GM12878 (cell line): ENCODE results near the gene CYTH3. TPM values are rescaled to one million over a fixed set of nuclear protein-coding genes. Genes with fewer than 3 reads are reported as not detected.

Source experiments
- E2F8 ChIP-seq: fragments of 450-650 bp; IDR thresholded peaks from 2 replicates; pipeline ENCODE4 v1.6.1; 2018; ENCODE audit warnings: mild to moderate bottlenecking, low read depth, moderate library complexity; ENCODE audit not compliant: partially characterized antibody
- IRF3 ChIP-seq: fragments of 450-650 bp; IDR thresholded peaks from 2 replicates; pipeline ENCODE4 v1.6.1; 2014; ENCODE audit warnings: mild to moderate bottlenecking
- PBX3 ChIP-seq: IDR thresholded peaks from 2 replicates; pipeline ENCODE4 v1.6.1; 2011; ENCODE audit warnings: mild to moderate bottlenecking, low read depth, low read length, moderate library complexity; ENCODE audit not compliant: insufficient replicate concordance
- REST ChIP-seq: IDR thresholded peaks from 2 replicates; pipeline ENCODE4 v1.6.1; 2012; ENCODE audit warnings: mild to moderate bottlenecking, low read depth, low read length
- ZZZ3 ChIP-seq: IDR thresholded peaks from 2 replicates; pipeline ENCODE4 v1.6.1; 2011; ENCODE audit warnings: low read depth; ENCODE audit not compliant: control insufficient read depth, insufficient read length
- polyA plus RNA-seq, 11 experiments: library from polyadenylated mRNA; depleted of rRNA in 4 of 11; unstranded in 6 of 11; stranded (reverse) in 5 of 11; fragments of >200 nt; fragmentation: Nextera tagmentation in 4 of 11; fragmentation: Illumina TruSeq in 1 of 11; extraction: Ambion mirVana in 4 of 11; extraction: Trizol in 1 of 11; gene quantifications; 1 replicate in 1 of 11; 2 replicates in 10 of 11; pipeline versions ENCODE4 v1.2.1 to v1.2.3, GENCODE V29; 2011 to 2016; ENCODE audit warnings: inconsistent platforms in 2 of 11, missing spikeins in 2 of 11, low read depth in 1 of 11
- total RNA-seq, 4 experiments: library from RNA; depleted of rRNA in 3 of 4; stranded (reverse); fragments of >200 nt in 3 of 4; fragmentation: Illumina TruSeq in 1 of 4; extraction: Trizol in 1 of 4; gene quantifications; 2 replicates each; pipeline versions ENCODE4 v1.2.1 to v1.2.3, GENCODE V29; 2013 to 2021

CYTH3 gene
- total and polyA plus RNA-seq, 10 of the 15 experiments (the other 5 are each of a cell fraction or from before 2014, with no cell fraction given), result 0.45 to 28.2 (median 15.7) TPM

GRCh38 chr7:6277476-6277875, 5.1 kb upstream of the CYTH3 start (continued):
- TF ChIP-seq E2F8 (no peak), PBX3 (no peak), IRF3 (no peak), REST (no peak), ZZZ3 (no peak)
